PC-3 (cell line): ENCODE measurements around the gene RTBDN. TPM values are rescaled to one million over a fixed set of nuclear protein-coding genes. Genes with fewer than 3 reads are reported as not detected.

Experiments used
- ATAC-seq: fragments of 200-7000 bp; cut with Tn5 transposase; 2 replicates; pipeline ENCODE4 v1.9.1; 2020; ENCODE audit warnings: mild to moderate bottlenecking, moderate library complexity
- BruUV-seq: library from RNA; stranded (reverse); fragments of 400-500 nt; replicated peaks from 2 replicates; lab custom pipeline; 2021; lab: Mats Ljungman, UMichigan
- CTCF ChIA-PET: fragments of 300-600 bp; sonication (Branson Sonifier 250); formaldehyde crosslinking; loops from one replicate; lab custom pipeline; 2022; ENCODE audit warnings: antibody characterized with exemption; lab: Charles Lee
- POLR2A ChIA-PET: fragments of 300-600 bp; sonication (Branson Sonifier 250); formaldehyde crosslinking; loops from one replicate; lab custom pipeline; 2022; ENCODE audit warnings: antibody characterized with exemption; ENCODE audit not compliant: unreplicated experiment; lab: Charles Lee
- DNase-seq: peaks from one replicate; pipeline ENCODE4 v3.0.0-alpha.2; 2015
- H2AFZ ChIP-seq: fragments of 300-600 bp; sonication (generic); 2 replicates; pipeline ENCODE4 v1.6.0; 2016; ENCODE audit warnings: antibody characterized with exemption, low read length
- H3F3A ChIP-seq: fragments of 300-600 bp; sonication (generic); one replicate; pipeline ENCODE4 v1.6.0; 2017; ENCODE audit warnings: antibody characterized with exemption, low read length, control low read depth, mild to moderate bottlenecking; ENCODE audit not compliant: unreplicated experiment
- H3K27ac ChIP-seq: fragments of 300-600 bp; sonication (generic); 2 replicates; pipeline ENCODE4 v1.5.1; 2016; ENCODE audit warnings: mild to moderate bottlenecking, low read length
- H3K27me3 ChIP-seq: fragments of 300-600 bp; sonication (generic); 2 replicates; pipeline ENCODE4 v1.6.1; 2016; ENCODE audit warnings: low read length, mixed read lengths
- H3K36me3 ChIP-seq: fragments of 300-600 bp; sonication (generic); 2 replicates; pipeline ENCODE4 v1.6.1; 2016; ENCODE audit warnings: low read depth, mixed run types, low read length, mixed read lengths
- H3K4me1 ChIP-seq: fragments of 300-600 bp; sonication (generic); 2 replicates; pipeline ENCODE4 v1.5.1; 2016; ENCODE audit warnings: low read length; ENCODE audit not compliant: insufficient read depth
- H3K4me2 ChIP-seq: fragments of 300-600 bp; sonication (generic); 2 replicates; pipeline ENCODE4 v1.6.0; 2016; ENCODE audit warnings: low read length
- H3K4me3 ChIP-seq: fragments of 300-600 bp; sonication (generic); 2 replicates; pipeline ENCODE4 v1.5.1; 2016; ENCODE audit warnings: mild to moderate bottlenecking, low read length, mixed read lengths
- H3K79me2 ChIP-seq: fragments of 300-600 bp; sonication (generic); 2 replicates; pipeline ENCODE4 v1.6.1; 2017; ENCODE audit warnings: low read length, mixed read lengths
- H3K9ac ChIP-seq: fragments of 300-600 bp; sonication (generic); 2 replicates; pipeline ENCODE4 v1.6.0; 2016; ENCODE audit warnings: mild to moderate bottlenecking, low read length
- H3K9me2 ChIP-seq: fragments of 300-600 bp; sonication (generic); replicated peaks from 2 replicates; pipeline ENCODE4 v1.6.1; 2016; ENCODE audit warnings: mixed run types, low read length, mixed read lengths
- H3K9me3 ChIP-seq: fragments of 300-600 bp; sonication (generic); 2 replicates; pipeline ENCODE4 v1.6.1; 2016; ENCODE audit warnings: low read length, mixed read lengths
- H4K20me1 ChIP-seq: fragments of 300-600 bp; sonication (generic); 2 replicates; pipeline ENCODE4 v1.6.1; 2016; ENCODE audit warnings: low read length, mixed read lengths
- EZH2 ChIP-seq: fragments of 300-600 bp; sonication (generic); IDR thresholded peaks from one replicate; pipeline ENCODE4 v1.6.1; 2017; ENCODE audit warnings: antibody characterized with exemption, mild to moderate bottlenecking, low read length; ENCODE audit not compliant: unreplicated experiment
- EZH2phosphoT487 ChIP-seq: fragments of 300-600 bp; sonication (generic); IDR thresholded peaks from 2 replicates; pipeline ENCODE4 v1.6.1; 2018; ENCODE audit warnings: mild to moderate bottlenecking, antibody characterized with exemption, low read length, borderline replicate concordance
- intact Hi-C: fragments of 100-400 bp; cut with micrococcal nuclease; formaldehyde crosslinking; loops from 2 replicates; pipeline ENCODE4 v1.9.0; 2023
- total RNA-seq: library from RNA; depleted of rRNA; stranded (reverse); fragments of >200 nt; gene quantifications from 2 replicates; pipeline ENCODE4 v1.2.3, GENCODE V29; 2014
- TF ChIP-seq, protein P1 (sequence below): fragments of 300-600 bp; sonication (generic); conservative IDR thresholded peaks from 2 replicates; pipeline ENCODE4 v1.5.1; 2017; ENCODE audit warnings: antibody characterized with exemption, low read depth, mild to moderate bottlenecking, low read length

The RTBDN gene
- total RNA-seq, 1 experiment from 2014 or later, result 3.7 TPM

DNA sequence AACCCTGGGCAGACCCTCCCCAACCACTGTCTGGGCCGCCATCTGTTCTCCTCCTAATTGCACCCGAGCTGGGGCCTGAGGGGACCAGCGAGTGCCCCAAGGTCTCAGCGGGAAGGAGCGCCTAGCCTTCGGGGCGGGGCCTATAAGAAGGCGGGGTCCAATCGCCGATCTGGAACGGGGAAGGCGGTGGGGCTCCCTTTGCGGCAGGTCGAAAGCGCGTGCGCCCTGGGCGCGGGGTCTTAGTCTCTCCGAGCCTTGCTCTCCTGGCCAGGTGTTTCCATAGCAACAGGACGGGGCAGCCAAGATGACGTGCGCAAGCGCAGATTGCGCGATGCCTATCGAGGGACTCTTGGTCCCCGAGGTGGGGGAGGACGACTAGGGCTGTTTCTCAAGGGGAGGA, 6.7 kb upstream of the RTBDN start:
- no peak overlapping the region for H3K4me3 ChIP-seq
- ATAC-seq (no peak), DNase-seq (no peak)
- H3K36me3 ChIP-seq, result no peaks in the 10 kb centered on the region
- intact Hi-C loops, result no loop called here
- no peaks in the 10 kb centered on the region for H3K27me3 ChIP-seq
- no peak overlapping the region for H3K4me2 ChIP-seq
- H2AFZ ChIP-seq, result no peak overlapping the region
- BruUV-seq, result no TSS peak
- no peak for TF ChIP-seq EZH2phosphoT487
- TF ChIP-seq, protein P1, sequence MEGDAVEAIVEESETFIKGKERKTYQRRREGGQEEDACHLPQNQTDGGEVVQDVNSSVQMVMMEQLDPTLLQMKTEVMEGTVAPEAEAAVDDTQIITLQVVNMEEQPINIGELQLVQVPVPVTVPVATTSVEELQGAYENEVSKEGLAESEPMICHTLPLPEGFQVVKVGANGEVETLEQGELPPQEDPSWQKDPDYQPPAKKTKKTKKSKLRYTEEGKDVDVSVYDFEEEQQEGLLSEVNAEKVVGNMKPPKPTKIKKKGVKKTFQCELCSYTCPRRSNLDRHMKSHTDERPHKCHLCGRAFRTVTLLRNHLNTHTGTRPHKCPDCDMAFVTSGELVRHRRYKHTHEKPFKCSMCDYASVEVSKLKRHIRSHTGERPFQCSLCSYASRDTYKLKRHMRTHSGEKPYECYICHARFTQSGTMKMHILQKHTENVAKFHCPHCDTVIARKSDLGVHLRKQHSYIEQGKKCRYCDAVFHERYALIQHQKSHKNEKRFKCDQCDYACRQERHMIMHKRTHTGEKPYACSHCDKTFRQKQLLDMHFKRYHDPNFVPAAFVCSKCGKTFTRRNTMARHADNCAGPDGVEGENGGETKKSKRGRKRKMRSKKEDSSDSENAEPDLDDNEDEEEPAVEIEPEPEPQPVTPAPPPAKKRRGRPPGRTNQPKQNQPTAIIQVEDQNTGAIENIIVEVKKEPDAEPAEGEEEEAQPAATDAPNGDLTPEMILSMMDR, result no peak
- TF ChIP-seq EZH2, result no peak
- H4K20me1 ChIP-seq, result 0 out of 2 replicates have a peak, but pooled peaks cover 4% of the 10 kb centered on the region
- no peak overlapping the region for H3K27ac ChIP-seq
- H3K79me2 ChIP-seq, result peaks cover 4% of the 10 kb centered on the region
- H3K4me1 ChIP-seq, result peaks cover 23% of the 10 kb centered on the region
- ChIA-PET CTCF (no interaction called here), POLR2A (no interaction called here)
- peaks cover 13% of the 10 kb centered on the region for H3F3A ChIP-seq
- no peaks in the 10 kb centered on the region for H3K9me3 ChIP-seq
- no peaks in the 10 kb centered on the region for H3K9me2 ChIP-seq
- no peak overlapping the region for H3K9ac ChIP-seq

DNA sequence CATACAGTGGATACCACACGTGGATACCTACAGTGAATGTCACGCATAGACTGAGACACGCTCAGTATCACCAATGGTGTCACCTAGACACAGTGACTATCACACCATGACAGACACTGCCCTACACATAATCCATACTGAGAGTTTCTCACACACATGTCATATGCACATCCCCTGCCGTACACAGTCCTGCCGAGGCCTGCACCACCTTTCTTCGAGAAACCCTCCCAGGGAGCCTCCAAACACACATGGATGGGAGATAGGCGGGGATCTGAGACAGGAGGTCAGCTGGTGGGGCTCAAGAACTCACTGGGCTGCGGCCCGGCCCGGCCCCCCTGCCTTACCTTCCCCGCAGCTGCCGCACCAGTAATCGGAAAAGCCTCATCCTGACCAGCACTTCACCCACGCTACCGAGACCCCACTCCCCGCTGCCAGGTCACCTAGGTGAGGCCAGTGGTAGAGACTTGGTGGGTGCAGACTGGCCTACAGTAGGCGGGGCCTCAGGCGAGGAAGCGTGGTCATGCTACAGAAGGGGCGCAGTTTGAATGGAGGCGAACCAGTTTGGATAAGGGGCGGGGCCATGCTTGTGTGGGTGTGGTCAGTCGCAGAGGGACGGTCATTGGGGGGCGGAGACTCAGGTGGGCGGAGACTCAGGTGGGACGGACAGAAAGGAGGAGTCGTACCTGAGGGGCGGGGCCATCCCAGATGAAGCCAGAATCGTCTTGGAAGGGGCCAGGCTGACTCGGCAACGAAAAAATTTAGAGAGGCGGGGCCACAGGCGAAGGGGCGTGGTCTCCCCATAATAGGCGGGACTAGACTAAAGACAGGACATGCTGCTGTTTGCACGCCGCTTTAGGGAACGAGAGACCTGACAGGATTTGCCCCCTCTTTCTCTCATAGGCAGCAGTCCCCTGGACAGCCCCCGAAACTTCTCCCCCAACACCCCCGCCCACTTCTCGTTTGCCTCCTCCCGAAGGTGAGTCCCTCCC, 6.0 kb upstream of the RTBDN start:
- no TSS peak for BruUV-seq
- ChIA-PET POLR2A (no interaction called here), CTCF (no interaction called here)
- Histone ChIP-seq H2AFZ (no peak overlapping the region), H3K79me2 (peaks cover 4% of the 10 kb centered on the region), H3K9me2 (no peaks in the 10 kb centered on the region), H3K4me1 (peaks cover 23% of the 10 kb centered on the region), H3K9ac (no peak overlapping the region), H4K20me1 (0 out of 2 replicates have a peak, but pooled peaks cover 4% of the 10 kb centered on the region), H3K4me3 (no peak overlapping the region), H3K27me3 (no peaks in the 10 kb centered on the region), H3K9me3 (no peaks in the 10 kb centered on the region), H3K4me2 (no peak overlapping the region), H3F3A (peaks cover 13% of the 10 kb centered on the region), H3K27ac (no peak overlapping the region), H3K36me3 (no peaks in the 10 kb centered on the region)
- DNase-seq (peak; percentile 93), ATAC-seq (peak; percentile 30)
- TF ChIP-seq, protein P1, result no peak
- no peak for TF ChIP-seq EZH2phosphoT487
- no peak for TF ChIP-seq EZH2
- intact Hi-C loops, result no loop called here
